ENCODE measurements around the gene TBC1D14. TPM values are rescaled to one million over a fixed set of nuclear protein-coding genes. Genes with fewer than 3 reads are reported as not detected.
A peak's percentile ranks its signal among the peaks of the same experiment; 100 is the strongest.

Gene TBC1D14
- total RNA-seq, 1 experiment from 2014 or later: 50.2 TPM

DNA sequence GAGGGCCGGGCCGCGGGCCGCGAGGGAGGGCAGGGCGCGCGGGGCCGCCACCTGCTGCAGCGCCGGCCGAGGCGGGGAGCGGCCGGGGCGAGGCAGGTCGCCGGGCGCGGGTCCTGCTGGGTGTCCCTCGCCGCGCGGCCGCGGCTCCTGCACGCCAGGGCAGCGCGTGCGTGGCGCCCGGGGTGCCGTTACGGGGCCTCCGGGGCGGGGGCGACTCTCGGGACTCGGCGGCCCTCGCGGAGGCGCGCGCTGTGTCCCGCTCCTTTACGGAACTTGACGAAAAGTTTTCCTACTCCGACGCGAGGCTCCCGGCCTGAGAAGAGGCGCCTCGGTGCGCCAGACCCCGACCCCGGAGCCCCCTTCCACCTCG is 329 bp downstream of the TBC1D14 start:
- Mint-ChIP-seq H3K4me1 (peaks cover 31 to 32% of the 10 kb centered on the region in 2 experiments), H3K4me3 (peak overlapping the region; percentile 89 to 97), H3K27me3 (ENCODE audit: low read depth) (peaks cover 37% of the 10 kb centered on the region), H3K9me3 (no peaks in the 10 kb centered on the region; a peak in 1 of 5 replicates), H3K27ac (no peak overlapping the region), H3K36me3 (ENCODE audit: insufficient read depth in 1 of 3, low read depth in 3 of 3) (no peaks in the 10 kb centered on the region)
- Histone ChIP-seq H3K4me1 (ENCODE audit: insufficient read depth, low read length) (peaks cover 2% of the 10 kb centered on the region; the same call in 1 of the 2 replicates), H2BK15ac (ENCODE audit: low read depth, low read length) (no peak overlapping the region), H3K4me2 (ENCODE audit: insufficient read depth, insufficient read length, low read length) (peak overlapping the region; percentile 59), H4K8ac (replicated peaks; ENCODE audit: insufficient read length, low read depth, low read length) (no peak overlapping the region), H3K23ac (ENCODE audit: insufficient read length, low read depth, low read length) (no peak overlapping the region), H4K5ac (ENCODE audit: insufficient read length, low read depth, low read length) (no peak overlapping the region), H3K18ac (ENCODE audit: insufficient read length, low read depth, low read length) (no peak overlapping the region), H3K4ac (ENCODE audit: low read depth, low read length) (no peak overlapping the region), H3K23me2 (ENCODE audit: insufficient read length, low read depth, low read length, poor library complexity, severe bottlenecking) (peaks cover 20% of the 10 kb centered on the region), H2BK120ac (ENCODE audit: low read depth, low read length, poor library complexity, severe bottlenecking) (no peak overlapping the region), H3K56ac (ENCODE audit: insufficient read length, low read depth, low read length) (no peak overlapping the region), H3K79me2 (ENCODE audit: insufficient read depth, low read length) (peaks cover 2% of the 10 kb centered on the region; the same call in 1 of the 2 replicates), H2BK12ac (ENCODE audit: insufficient read length, low read depth, low read length) (no peak overlapping the region), H4K20me1 (ENCODE audit: control insufficient read depth, insufficient read depth, insufficient read length) (no peaks in the 10 kb centered on the region), H3T11ph (ENCODE audit: low read length) (no peak overlapping the region), H2BK5ac (ENCODE audit: insufficient read length, low read length) (no peak overlapping the region), H3K9me3 (ENCODE audit: control insufficient read depth, low read depth, low read length) (no peaks in the 10 kb centered on the region), H3K9ac (ENCODE audit: extremely low read depth, insufficient read length, low read length) (no peak overlapping the region), H4K91ac (ENCODE audit: insufficient read length, low read depth, low read length) (no peak overlapping the region), H3K14ac (ENCODE audit: insufficient read depth, low read length) (peak overlapping the region; percentile 73; the same call in 1 of the 2 replicates), H3K27ac (ENCODE audit: insufficient read length, low read depth, low read length) (no peak overlapping the region), H3K79me1 (ENCODE audit: insufficient read depth, low read depth, low read length, poor library complexity, severe bottlenecking) (peaks cover 3% of the 10 kb centered on the region), H3K27me3 (ENCODE audit: insufficient read depth, low read length) (no peaks in the 10 kb centered on the region), H2AK5ac (ENCODE audit: insufficient read length, low read length) (no peak overlapping the region), H2BK20ac (ENCODE audit: low read depth, low read length, poor library complexity, severe bottlenecking) (no peak overlapping the region), H2AFZ (ENCODE audit: low read length) (no peak overlapping the region)
- TF ChIP-seq CTCF (conservative IDR thresholded peaks at IDR 0.05): no peak
- DNase-seq: no peak
- WGBS (ENCODE audit: extremely low coverage, insufficient read length, low lambda C conversion rate): no CpG with 5 or more reads among the region's 58 CpGs
